ENCODE measurements around the gene TOMM70. TPM values are rescaled to one million over a fixed set of nuclear protein-coding genes. Genes with fewer than 3 reads are reported as not detected.

Gene TOMM70
- total RNA-seq (2022; extraction: Qiagen RNA extraction): 43.8 to 49.1 TPM (median 47.9 TPM) in 5 replicates

GRCh38 chr3:100400780-100401673, at the start of gene TOMM70, which contains the start of gene LNP1:
Gene TOMM70, minus strand, starts transcription at chr3:100401089. Its CDS starts 140 bp downstream, at chr3:100400949.
Gene LNP1, plus strand, starts transcription at chr3:100401539. Its CDS starts 28,191 bp downstream, at chr3:100429730.

GRCh38 chr3:100334488-100335351, 66.2 kb downstream of the TOMM70 start, which contains the start of gene NIT2:
Gene NIT2, plus strand, starts transcription at chr3:100334757. Its CDS starts 35 bp downstream, at chr3:100334792.

Other genes with a start within 250 kb of the TOMM70 start
- gene TBC1D23, start 140.1 kb downstream of the TOMM70 start, total RNA-seq (2022; extraction: Qiagen RNA extraction): 11.1 to 13.7 TPM (median 12.8 TPM) in 5 replicates
- gene NIT2, start 66.3 kb downstream of the TOMM70 start, total RNA-seq (2022; extraction: Qiagen RNA extraction): 77.5 to 96.6 TPM (median 85.1 TPM) in 5 replicates
- gene LNP1, start 450 bp upstream of the TOMM70 start, total RNA-seq (2022; extraction: Qiagen RNA extraction): 0.59 to 1.2 TPM (median 0.82 TPM) in 5 replicates
- 2.1 to 2.7 TPM (median 2.3 TPM) in 5 replicates for gene TMEM45A, start 91.5 kb upstream of the TOMM70 start, total RNA-seq (2022; extraction: Qiagen RNA extraction)
- gene ADGRG7, start 208.5 kb upstream of the TOMM70 start, total RNA-seq (2022; extraction: Qiagen RNA extraction): not detected in 5 replicates

All from A549 treated with Mapracorat at 1 μM for 4 hours (cell line).